ENCODE data around the gene ASB7.
"Not testable (repeated sequence)": the region's sequence is repeated elsewhere in the genome, so short reads cannot be mapped to it uniquely, and the experiment has no call there.

ASB7 gene, protein sequence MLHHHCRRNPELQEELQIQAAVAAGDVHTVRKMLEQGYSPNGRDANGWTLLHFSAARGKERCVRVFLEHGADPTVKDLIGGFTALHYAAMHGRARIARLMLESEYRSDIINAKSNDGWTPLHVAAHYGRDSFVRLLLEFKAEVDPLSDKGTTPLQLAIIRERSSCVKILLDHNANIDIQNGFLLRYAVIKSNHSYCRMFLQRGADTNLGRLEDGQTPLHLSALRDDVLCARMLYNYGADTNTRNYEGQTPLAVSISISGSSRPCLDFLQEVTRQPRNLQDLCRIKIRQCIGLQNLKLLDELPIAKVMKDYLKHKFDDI

DNA sequence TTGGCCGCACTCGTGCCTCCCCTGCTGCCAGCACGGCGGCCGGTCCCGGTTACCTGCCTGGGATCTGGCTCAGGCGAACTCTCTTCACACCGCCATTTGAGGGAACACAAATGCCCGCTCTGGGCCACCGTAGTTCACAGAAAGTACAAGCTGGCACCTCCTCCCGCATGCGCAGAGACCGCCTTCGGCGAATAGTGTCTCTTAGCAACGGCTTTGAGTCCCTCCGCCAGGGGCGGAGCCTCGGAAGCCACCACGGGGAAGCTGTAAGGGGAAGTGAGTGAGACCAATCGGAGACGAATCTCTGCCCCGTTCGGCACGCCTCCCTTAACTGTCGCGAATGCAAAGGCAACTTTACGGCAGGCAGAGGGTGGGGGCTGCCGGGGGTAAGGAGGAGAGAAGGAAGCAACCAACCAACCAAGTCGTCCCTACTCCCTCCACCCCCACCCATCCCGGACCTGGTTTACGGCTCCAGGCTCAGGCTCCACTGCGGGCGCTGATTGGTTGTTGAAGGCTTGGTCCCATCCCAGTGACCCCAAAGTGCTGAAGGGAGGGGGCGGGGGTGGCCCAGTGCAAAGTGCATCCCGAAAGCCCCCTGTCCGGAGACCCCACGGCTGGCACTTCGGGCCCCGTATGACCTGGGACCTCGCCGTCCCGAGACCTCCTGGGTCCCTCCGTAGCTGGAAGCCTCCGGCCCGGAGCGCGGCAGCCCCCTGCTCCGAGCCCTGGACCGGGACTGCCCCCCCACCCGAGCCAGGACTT, at the start of gene ASB7, which contains the start of gene LINS1:
TSS of gene ASB7 (plus strand) at position 526 of the 759 bp plus-strand sequence. CDS start 9,628 bp downstream, outside the sequence.
TSS of gene LINS1 (minus strand) at position 121 of the 759 bp plus-strand sequence. CDS start 21,342 bp downstream, outside the sequence.
- peak; percentile 100 for DNase-seq (ENCODE audit: low spot score)

DNA sequence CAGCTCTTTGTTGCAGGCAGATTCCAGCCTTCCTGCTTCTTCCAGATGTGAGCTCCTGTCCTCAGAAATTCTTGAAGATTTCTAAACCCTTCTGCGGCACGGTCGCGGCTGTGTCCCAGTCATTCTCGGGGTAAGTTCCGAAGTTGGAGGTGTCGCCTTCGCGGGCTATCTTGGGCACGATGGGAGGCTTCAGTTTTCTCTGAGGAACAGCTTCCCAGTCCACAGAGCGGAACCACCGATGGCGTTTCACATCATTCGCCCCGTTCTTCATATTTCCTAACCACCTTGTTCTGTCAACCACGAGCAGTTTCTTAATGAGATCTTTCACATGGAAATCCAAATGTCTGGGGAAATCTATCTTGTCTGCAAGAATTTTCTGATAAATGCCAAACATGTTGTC, 48.9 kb upstream of the ASB7 start:
- DNase-seq (ENCODE audit: low spot score), result no peak

DNA sequence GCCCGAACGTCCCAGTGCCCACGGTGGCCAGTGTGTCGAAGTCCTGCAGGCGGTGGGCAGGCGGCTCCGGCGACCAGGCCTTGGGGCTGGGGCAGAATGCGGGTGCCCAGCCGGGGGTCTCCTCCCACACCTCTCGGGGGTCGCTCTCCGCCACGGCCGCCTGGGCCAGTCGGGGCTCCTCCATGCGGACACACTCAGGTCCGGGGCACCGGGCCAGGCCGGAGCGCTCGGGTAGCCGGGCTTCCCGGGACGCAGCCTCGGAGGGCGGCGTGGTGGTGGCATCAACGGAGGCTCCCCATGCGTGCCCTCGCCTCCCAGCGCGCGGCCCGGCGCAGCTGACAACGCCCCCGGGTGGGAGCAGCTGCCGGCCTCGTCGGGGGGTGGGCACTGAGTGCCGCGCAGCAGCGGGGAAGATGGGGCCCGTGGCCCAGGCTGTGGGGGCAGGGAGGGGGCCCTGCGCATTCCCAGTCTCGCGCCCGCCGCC, 43.6 kb upstream of the ASB7 start:
- DNase-seq (ENCODE audit: low spot score), result no peak

DNA sequence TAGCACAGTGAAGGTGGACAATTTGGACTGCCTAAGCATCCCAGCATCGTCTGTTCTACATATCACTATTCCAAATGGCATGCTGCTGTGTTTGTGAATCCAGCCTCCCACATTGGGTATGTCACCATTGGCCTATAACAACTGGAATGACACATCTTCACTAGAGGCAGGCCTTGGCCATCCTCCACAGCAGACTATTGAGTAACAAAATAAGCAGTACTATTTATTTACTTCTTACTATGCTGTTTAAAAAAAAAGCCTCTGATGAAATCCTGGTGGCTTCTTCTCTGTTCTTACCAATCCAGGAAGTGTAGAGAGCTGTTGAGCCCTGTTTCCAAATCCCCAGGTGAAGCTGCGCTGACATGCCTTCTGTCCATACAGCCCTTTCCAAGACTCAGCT, 43.1 kb upstream of the ASB7 start:
- DNase-seq (ENCODE audit: low spot score), result no peak

DNA sequence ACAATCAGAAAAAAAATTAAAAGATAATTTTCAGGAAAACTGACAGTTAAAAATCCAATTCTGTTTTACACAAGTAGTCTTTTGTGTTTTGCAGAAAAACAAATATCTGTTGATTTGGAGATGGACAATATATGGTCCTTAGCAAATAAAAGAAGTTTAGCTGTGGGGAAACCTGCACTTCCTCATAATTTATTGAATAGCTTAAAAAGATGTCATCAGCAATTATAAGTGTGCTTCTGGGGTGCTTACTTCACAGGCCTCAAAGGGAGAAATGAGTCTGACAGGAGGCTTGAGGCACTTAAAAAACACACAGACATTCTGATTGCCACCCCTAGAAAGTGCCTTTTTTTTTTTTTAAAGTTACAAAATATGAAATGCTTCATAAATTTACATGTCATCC, 42.1 kb upstream of the ASB7 start:
- DNase-seq (ENCODE audit: low spot score), result no peak

DNA sequence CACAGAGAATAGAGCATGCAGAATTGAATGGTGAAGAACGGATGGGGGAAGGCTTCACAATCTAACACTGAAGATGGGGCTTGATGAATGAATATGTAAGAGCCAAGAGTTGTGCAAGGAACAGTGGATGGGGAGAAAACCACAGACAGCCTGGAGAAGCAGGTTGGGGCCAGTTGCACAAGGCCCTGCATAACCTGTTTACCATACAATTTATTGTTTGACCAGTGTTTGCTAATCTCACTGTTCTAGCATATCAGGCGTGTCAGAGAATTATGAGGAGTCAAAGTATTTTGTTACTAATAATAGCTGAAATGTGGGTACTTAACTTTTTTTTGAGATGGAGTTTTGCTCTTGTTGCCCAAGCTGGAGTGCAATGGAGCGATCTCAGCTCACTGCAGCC, 36.8 kb upstream of the ASB7 start:
- no peak for DNase-seq (ENCODE audit: low spot score)

DNA sequence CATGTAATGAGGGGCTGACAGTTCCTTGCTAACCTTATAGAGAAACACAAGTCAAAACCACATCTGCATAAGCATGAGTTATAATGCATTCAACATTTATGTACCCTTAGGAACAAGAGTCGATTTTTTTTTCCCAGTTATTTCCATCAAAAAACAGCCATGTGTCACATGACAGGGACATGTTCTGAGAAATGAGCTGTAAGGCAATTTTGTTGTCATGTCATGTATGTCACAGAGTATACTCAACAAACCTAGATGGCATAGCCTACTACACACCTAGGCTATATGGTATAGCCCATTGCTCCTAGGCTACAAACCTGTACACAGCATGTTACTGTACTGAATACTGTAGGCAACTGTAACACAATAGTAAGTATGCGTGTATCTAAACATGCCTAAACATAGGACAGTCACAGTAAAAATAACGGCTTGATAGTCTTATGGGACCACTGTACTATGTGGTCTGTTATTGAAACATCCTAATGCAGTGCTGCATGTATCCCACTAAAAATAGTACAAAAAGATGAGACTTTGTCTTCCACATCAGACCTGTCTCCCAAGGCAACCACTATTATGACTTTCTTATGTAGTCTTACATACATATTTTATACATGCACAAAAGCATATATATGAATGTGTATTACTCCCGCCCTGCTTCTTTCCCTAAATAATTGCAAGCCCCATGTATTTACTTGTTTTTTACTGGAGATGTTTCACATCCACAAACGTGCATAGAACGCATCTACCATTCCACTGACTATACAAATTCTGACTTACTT, 35.4 kb upstream of the ASB7 start:
- no peak for DNase-seq (ENCODE audit: low spot score)

DNA sequence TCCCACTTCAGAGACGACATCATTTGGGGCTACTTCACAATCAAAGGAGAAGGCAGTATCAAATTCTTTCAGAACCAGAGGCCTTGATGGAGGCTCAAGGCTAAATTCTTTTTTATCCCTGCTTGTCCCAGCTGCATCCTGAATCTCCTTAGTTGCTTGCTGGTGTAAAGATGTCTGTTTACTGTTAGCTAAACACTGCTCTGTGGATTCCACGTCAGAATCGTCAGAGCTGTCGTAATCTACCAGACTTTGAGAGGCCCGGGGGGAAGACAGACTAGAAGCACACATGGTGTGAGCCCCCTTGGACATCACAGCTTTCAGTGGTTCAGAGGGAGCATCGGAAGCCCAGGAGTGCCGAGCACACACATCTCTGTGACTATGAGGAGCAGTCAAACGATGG, 33.0 kb upstream of the ASB7 start:
- DNase-seq (ENCODE audit: low spot score), result no peak

DNA sequence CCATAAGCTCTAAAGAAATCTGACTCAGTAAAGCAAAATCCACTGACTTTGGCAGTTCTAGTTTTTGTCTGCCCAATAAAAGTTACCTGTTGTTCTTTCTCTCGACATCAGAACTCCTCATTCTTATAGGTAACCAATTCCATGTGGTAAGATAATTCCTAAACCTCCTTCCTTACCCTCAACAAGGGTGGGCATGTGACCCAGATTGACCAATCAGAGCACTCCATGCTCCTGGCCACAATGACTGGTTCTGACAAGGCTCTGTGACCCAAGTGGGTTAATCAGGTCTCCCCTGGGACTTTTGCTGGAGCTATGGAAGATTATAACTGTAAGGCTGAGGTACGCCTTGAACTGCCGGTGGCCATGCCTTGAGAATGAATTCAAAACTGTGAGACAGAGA, 32.1 kb upstream of the ASB7 start:
- DNase-seq (ENCODE audit: low spot score), result no peak

DNA sequence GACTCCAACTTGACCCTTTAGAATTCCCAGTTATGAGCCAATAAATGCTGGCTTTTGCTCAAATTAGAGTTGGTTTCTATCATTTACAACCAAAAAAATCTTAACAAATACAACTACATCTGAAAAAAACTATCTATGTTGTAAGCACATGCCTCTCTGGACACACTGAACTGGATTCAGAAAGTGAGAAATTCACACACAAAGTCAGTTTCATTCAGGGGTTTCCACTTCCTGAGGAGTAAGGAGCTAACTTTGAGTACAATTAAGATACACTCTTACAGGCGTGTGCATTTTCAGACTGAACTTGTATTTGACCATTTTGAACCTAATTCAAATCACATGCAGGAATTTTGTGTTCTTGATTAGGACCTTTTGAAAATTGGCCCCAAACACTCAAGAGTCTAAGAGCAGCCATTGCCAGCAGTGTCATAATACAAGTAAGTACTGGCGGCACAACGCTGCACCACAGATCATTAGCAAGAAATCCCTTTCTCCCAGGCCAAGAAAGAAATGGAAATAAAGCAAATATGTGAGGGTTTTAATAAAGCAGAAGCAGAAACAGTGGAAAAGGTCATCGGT, 31.6 kb upstream of the ASB7 start:
- no peak for DNase-seq (ENCODE audit: low spot score)

DNA sequence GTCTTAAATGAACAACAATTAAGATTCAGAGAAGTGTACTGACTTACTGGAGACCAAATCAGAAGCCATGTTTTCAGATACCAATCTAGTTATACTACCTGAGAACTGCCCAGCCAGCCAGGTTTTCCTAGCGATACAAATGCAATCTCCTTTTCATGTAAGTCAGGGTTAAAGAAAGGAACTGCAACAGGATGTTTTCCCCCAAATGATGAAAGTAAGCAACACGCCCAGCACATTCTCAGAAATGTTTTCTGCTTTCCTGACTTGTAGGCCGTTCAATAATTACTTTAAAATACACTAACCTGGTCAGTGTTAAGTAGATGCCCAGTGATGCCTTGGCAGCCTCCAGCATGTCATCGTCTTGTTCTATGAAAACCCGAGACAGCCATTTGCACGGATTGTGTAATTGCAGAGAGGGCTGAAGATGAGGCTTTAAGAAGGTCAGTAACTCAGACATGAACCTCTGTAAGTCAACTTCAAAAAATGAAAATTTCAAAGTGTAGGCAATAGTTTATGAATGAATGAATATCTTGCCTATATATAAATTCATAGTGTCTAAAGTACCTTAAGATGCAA, 30.7 kb upstream of the ASB7 start:
- DNase-seq (ENCODE audit: low spot score), result no peak

DNA sequence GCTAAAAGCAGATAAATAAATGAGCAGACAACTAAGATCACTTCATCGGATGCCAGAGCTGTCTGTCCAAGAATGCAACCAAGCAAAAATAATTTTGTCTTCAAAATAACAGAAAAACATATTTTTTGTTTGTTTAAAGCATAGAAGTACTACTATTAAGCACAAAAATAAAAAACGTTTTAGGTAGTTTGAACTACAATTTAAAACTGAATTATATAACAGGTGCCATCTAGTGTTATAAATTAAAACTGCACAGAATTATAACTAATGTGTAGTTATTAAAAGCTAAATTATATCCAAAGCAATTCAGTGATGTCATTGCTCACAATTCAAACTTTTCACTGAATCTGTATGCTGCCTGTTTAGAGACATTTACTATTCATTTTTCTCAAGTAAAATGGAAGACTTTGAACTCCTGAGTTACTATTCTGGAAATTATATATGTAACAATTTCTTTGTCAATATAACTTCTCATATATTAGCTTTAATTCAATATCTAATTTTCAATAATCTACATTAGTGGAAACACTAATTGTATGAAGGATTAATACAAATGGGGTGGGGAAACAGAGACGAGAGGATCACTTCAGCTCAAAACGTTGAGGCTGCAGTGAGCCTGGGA, 29.9 kb upstream of the ASB7 start:
- no peak for DNase-seq (ENCODE audit: low spot score)

DNA sequence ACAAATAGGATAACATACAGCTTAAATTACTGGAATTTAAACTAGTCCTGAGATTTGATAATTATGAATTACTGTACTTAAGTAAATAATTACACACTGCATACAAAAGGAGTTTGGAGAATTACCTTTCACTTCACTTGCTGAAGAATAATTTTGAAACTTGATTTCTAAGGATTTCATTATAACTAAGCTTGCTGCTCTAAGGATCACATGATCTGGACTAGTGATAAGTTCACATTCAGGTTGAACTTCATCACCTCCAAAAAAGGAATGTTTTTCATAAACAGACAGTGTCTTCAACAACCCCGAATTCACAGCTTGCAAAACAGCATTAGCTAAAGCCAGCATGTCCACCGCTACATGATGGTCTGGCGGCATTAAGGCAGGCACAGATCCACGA, 28.9 kb upstream of the ASB7 start:
- DNase-seq (ENCODE audit: low spot score), result no peak

DNA sequence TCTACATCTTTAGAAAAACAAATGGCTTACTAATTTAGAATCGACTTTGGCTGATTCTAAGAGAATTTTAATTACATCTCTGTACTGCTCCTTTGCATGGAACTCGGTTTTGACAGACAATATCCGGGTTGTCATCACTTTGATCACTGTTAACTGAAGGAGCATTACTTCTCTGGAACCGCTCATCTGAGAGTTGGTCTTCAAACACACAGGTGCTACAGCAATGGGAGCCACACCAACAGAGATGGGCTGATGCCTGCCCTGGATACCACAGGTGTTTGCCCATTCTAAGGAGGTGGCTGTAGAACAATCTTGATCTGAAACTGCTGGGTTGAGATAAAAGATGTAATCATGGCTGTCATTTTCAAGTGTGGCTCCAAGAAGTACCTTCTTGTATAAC, 22.0 kb upstream of the ASB7 start:
- no peak for DNase-seq (ENCODE audit: low spot score)

DNA sequence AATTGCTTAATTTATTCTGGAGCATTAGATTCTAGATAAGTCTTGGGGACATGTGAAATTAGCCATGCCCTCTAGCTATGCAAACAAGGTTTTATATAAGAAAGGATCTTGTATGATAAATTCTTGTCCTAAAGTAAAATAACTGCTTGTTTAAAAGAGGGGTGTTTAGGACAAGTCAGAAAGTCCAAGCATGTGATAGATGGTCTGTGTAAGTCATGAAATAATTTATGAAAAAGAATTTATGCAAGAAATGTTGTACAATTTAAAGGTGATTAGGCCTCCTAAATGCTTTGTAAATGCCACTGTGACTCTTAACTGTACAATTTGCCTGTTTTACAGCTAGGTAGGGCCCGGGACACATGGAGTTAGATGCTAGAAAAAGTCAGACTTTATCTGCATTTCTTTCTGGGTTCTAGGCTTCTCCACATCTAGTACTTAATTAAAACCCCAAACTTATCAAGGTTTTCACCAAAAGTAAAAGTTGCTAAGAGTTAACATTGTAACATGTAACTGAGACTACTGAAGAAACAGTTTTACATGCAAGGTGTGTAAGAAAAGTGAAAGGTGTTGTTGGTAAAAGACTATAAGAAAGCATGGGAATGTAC, 13.6 kb upstream of the ASB7 start:
- DNase-seq (ENCODE audit: low spot score), result peak; percentile 8

DNA sequence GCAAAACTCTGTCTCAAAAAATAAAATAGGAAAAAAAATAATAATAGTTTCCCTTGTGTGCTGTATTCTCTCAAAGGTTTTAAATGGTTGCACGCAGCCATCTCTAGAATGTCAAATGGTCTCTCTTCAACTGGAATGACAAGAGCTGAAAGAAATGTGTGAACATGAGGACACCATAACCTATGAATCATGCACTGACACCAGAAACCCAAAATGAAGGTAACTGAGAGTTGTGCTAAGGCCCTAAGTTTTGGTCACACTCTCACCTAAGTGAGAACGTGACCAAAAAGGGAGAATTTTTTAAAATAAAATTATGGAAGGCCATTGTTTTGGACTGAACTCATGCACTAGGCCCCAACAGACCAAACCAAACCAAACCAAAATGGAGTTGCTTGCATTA, 11.2 kb upstream of the ASB7 start:
- DNase-seq (ENCODE audit: low spot score), result not testable (repeated sequence)

DNA sequence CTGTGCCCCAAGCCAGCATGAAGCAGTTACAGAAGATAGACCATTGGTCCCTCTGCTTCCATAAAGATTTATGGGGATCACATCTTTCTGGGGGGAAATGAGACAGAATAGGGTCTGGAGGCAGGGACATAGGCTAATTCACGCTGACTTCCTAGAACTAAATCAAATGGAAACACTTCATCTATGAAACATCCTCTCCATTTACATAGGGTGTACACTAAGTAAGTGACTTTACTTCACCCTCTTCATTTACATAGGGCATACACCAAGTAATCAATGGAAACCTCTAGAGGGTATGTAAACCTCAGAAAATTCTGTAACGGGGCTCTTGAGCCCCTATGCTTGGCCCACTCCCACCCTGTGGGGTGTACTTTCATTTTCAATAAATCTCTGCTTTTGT, 10.6 kb upstream of the ASB7 start:
- no peak for DNase-seq (ENCODE audit: low spot score)

DNA sequence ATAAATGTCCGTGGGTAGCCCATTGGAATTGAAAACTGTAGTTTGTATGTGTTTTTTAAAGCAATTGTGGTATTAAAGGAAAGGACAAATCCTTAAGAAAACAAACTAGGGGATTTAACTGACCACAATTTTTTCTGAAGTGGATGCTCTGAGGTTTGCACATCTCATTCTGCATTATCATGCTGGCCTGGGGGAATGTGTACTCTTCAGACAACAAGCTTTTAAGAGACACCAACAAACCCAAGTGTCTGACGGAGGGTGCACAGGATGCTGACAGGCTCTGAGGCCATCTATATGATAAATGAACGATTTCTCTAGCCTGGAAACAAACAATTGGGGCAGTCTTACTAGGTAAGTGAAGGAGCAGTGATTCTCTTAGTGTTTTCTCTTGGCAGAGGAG, 9.5 kb upstream of the ASB7 start:
- no peak for DNase-seq (ENCODE audit: low spot score)

DNA sequence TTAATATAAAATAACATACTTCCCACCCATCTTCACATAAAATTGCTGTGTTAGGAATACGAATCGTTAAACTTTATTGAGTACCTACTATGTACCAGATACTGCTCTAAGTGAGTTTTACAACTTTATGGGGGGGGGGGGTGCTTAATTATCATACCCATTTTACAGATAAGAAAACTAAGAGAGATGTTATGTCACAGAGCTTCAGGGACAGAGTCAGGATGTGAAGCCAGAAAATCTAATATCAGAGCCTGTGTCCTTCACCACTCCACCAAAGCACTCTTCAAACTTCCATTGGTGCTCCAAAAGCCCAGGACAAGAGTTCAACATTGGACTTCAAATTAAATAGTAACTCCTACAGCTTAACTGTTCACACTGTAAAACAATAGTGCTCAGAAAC, 9.0 kb upstream of the ASB7 start:
- no peak for DNase-seq (ENCODE audit: low spot score)

DNA sequence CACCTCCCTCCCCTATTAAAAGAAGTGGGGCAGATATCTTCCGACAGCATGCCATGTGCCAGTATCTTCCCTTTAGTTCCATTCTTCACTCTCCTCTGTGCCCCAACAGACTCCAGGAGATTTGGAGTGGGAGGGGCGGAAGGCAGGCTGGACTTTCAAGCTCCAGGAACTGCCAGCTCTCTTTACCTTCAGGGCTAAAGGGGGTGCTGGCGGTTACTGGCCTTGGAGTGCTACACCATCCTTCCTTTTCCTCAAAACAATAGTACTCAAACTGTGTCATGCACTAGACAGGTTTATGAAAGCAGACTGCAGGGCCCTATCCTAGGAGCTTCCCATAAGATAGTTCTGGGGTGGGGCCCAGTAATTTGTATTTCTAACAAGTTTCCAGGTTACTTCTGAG, 6.4 kb upstream of the ASB7 start:
- DNase-seq (ENCODE audit: low spot score), result no peak

DNA sequence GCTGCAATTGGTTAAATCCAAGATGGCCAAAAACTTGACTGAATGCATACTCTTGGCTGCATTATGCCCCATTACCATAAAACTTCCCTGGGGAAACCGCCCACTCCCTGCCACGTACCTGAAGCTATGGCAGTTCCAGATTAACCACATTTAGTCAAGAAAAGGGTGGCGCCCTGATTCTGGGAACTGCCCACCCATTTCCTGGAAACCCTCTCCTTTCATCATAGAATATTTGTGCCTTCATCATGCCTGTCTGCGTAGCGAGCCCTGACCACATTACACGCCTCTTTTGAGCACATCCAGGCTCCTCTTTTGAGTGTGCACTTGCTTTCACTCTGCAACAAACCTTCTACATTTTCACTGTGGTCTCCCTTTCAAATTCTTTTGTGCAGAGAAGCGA, 5.6 kb upstream of the ASB7 start:
- peak; percentile 35 for DNase-seq (ENCODE audit: low spot score)

Data from kidney tubule cell (primary cell).